Nasal cavity respiratory epithelium epithelial cell of viscerocranial mucosa (primary cell): Measurements from ENCODE around the gene ACADVL. TPM values are rescaled to one million over a fixed set of nuclear protein-coding genes. Genes with fewer than 3 reads are reported as not detected.

Source experiments
- total RNA-seq: library from RNA; depleted of rRNA; stranded (reverse); fragments of >200 nt; gene quantifications from 2 replicates; pipeline ENCODE4 v1.2.3, GENCODE V29; 2014

Gene ACADVL
- total RNA-seq, result 172 and 221 TPM in 2 replicates

DNA sequence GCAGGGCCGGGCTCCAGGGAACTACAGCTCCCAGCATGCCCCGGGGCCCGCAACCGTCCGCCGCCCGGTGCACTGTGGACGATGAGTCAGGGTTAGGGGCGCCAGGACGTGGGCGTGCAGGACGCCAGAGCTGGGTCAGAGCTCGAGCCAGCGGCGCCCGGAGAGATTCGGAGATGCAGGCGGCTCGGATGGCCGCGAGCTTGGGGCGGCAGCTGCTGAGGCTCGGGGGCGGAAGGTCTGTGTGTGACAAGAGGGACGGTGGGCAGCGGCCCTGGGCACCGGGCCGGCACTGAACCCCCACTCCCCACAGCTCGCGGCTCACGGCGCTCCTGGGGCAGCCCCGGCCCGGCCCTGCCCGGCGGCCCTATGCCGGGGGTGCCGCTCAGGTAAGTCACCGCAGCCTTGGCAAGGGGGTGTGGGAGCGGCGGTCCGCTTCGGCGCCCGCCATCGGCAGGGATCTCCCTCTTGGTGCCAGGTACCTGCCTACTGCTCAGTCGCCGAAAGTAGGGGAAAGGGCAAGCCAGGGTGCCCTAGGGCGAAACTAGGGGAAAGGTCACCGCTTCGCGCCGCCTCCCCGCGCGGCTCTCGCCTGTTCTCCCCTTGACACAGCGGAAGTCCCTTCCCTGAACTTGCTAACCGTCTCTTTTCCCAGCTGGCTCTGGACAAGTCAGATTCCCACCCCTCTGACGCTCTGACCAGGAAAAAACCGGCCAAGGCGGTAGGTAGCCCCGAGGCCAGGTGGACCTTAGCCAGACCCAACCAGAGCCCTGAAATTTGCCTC, at the start of gene ACADVL, which contains the start of gene DLG4:
ACADVL (plus strand) TSS at position 127 of the 781 bp plus-strand sequence; CDS start at position 174, 47 bp downstream.
DLG4 (minus strand) TSS at position 25 of the 781 bp plus-strand sequence.

DNA sequence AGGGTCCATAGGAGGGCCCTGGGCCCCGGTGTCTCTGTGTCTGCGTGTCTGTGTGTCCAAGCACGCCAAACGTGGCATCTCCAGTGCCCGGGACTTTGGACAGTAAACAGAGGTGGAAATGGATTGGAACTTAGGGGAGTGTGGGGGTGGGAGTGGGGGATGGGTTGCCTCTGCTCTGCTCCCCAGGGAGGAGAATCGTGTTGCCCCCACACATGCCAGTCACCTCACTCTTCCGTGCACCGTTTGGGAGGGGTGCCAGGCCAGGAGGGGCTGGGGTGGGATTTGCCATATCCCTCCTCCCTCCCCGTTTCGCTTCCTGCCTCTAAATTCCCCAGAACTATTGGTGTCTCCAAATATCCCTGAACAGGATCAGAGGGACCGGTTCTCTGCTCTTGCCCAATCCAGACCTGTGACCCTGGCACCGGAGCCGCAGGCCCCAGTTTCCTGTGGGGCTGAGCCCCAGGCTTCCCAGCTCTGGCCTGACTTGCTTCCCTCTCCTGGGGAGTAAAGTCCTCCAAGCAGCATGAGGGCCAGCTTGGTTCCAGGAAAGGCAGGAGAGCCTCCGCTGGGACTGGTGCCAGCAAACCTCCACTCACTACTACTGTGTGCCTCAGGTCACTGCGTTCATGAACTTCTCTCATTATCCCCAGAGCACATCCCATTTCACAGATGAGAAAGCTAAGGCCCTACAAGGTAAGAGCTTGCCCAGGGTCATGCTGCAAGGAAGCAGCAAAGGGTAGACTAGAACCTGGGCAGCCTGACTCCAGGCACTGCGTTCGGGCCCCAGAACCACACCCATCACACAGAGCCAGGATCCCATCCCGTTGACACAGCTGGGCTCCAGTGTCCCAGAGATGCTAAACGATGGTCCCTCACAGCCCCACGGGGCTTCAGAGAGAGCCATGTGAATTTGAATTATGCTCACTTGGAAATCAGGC, 40.2 kb upstream of the ACADVL start, which contains the start of gene ASGR1:
ASGR1 (minus strand) TSS at position 54 of the 938 bp plus-strand sequence. CDS start 807 bp downstream, outside the sequence.

DNA sequence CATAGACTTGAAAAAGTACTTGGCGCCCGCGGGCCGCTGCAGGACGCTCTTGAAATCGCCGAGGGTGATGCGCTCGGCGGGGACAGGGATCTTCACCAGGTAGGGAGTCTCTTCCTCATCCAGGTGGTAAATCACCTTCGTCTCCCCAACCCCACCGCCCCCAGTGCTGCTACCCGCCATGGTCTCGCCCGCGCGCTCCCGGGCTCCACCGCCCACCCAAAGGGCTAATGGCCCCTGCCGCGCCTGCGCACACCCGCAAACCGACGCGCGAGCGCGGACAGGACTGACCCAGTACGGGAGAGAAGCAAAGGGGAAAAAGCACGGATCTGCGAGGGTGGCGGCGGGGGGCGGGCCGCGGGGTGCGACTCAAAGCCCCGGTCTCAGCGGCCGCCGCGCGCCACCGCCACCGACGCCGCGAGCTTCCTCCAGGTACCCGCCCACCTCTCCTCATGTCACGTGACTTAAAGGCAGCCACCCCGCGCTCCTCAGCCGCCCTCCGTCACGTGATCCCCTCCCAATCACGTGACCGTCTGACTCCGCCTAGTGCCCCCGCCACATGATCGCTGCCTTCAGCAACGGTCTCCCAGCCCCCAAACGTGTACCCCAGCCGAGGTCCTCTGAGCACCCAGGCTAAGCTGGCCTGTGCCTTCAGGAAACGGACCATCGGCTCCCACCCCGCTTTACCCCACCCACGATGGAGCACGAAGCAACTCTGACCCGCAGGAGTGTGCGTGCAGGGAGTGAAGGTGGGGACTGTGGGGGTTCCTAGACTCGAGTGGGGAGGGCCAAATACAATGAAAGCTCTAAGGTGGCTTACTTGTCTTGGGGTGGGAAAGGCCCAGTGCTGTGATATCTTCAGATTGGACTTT, 14.6 kb downstream of the ACADVL start, which contains the start of gene DVL2:
DVL2 (minus strand) TSS at position 435 of the 869 bp plus-strand sequence; CDS start at position 180, 255 bp downstream.

DNA sequence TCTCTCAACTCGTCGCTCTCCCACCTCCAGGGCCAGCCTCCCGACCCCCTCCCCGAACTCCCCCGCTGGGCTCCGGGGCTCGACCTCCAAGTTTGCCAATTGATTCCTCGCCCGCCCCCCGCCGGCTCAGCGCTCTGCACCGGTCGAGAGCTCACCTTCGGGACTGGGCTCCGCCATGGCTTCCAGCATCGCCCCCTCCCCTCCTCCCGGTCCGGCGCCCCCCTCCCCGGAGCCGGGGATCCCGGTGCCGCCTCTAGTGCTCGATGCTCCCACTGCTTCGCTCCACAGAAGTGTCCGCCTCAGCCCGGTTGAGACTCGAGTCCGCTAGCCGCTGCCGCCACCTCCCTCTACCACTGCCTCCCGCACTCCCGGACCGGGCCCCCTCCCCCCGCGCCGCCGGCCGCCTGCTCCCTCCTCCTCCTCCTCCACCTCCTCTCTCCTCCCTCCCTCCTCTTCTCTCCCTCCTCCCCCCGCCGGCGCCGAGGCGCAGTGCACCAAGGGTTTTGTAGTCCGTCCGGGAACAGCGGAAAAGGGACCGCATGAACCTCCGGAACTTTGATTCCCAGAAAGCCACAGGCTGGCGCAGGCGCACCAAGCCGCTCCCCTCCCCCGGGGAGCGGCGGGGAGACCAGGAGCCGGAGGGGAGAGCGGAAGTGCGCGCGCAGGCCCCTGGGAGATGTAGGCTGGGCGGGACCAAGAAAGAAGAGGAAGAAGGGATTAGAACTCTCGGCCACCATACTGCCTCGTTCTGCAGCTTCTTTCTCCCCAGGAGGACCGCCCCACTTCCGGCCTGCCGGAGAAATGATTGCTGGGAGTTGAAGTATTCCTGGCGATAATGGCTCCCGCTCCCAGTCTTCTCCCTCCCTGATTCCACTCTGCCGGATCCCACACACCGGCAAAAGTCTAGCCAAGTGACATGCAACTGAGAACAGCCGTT, 19.6 kb downstream of the ACADVL start, which contains the start of gene PHF23:
PHF23 (minus strand) TSS at position 367 of the 937 bp plus-strand sequence; CDS start at position 189, 178 bp downstream.

DNA sequence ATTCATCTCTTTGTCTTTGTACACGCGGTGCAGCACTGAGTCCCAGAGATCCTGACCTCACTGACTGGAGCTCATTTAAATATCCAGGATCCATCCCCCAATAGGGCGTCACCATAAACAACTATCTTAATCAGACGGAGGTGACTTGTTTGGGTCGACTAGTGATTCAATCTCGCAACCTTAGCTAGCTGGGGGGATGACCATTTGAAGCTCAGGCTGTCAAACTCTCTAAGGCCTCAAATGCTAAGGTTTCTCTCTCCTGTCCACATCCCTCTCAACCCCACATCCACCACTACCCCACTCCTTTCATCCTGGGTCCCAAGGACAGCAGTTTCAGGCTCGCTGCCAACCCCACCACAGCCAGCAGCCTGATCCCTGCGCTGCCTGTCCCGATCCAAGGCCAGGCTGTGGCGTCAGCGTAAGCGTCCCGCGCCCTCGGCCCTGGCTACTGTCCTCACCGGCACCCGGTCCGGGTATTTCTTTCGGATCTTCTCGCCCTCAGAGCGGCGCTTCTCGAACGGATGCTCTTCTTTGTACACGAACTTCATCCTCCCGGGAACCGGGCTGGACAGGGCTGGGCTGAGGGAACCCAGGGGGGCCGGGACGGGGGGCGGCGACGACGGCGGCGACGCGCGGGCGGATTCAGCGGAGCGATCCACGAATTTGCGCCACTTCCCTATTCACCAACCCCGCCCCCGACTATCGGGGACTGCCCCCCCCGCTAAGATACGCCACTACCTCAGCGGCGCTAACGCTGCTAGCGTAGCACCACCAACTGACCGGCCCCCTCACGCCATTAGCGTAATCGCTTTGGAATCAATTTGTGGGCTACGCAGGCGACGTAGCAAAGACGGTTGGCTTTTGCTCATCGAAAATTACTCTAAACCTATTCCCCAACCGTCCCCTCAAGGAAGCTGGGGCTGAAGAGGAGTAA, 22.3 kb downstream of the ACADVL start, which contains the start of gene GABARAP:
GABARAP (minus strand) TSS at position 667 of the 934 bp plus-strand sequence; CDS start at position 548, 119 bp downstream.

DNA sequence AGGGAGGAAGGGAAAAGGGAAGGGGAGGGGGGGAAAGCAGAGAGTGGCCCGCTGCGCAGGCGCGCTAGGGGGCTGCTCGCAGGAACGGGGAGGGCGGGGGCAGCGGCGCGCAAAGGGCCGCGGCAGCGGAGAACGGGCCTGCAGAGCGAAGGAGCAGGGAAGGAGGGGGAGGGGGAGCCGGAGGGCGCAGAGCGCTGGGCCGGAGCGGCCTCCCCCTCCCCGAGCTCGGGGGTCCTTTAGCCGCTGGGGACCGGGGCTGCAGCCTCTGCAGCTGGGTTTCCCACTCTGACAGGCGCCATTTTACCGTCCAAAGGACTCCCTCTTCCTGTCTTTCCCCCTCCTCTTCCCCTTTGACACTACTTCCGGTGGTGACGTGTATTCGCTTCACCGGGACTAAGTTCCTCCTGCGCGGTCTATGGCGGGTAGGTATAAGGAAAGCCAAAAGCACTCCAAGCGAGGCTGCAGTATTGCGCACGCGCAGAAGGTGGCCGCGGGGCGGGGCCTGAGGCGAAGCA, 32.0 kb downstream of the ACADVL start, which contains the start of gene CTDNEP1:
CTDNEP1 (minus strand) TSS at position 74 of the 515 bp plus-strand sequence. CDS start 438 bp downstream, outside the sequence.

DNA sequence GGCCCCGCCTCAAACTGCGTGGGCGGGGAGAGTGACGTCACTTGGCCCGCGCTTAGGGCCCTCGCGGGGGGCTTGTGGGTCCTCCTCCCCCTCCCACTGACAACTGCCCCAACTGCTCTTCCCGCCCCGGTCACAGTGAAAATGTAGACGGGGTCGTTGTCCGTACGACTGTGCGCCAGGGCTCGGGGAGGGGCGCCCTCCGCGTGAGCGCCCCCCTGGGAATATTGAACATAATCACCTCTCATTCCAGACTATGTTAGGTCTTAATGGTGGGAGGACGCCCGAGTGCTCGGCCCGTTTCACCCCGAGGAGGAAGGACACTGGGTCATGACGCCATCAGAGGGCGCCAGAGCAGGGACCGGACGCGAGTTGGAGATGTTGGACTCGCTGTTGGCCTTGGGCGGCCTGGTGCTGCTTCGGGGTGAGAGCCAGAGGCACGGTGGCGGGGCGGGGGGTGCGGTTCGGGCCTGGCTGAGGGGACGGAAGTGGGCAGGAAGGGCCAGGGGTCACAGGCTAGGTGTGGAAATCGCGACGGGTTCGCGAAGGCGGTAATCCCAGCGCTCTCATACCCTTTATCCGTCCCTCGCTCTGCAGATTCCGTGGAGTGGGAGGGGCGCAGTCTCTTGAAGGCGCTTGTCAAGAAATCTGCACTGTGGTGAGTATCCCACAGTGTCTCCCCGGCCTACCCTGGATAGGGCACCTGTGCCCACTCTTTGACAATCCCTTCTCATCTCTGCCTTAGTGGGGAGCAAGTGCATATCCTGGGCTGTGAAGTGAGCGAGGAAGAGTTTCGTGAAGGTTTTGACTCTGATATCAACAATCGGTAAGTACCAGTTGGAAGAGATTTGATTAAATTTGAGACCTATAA, 32.7 kb downstream of the ACADVL start, which contains the start of gene ELP5:
ELP5 (plus strand) TSS at position 40 of the 868 bp plus-strand sequence; CDS start at position 376, 336 bp downstream.

DNA sequence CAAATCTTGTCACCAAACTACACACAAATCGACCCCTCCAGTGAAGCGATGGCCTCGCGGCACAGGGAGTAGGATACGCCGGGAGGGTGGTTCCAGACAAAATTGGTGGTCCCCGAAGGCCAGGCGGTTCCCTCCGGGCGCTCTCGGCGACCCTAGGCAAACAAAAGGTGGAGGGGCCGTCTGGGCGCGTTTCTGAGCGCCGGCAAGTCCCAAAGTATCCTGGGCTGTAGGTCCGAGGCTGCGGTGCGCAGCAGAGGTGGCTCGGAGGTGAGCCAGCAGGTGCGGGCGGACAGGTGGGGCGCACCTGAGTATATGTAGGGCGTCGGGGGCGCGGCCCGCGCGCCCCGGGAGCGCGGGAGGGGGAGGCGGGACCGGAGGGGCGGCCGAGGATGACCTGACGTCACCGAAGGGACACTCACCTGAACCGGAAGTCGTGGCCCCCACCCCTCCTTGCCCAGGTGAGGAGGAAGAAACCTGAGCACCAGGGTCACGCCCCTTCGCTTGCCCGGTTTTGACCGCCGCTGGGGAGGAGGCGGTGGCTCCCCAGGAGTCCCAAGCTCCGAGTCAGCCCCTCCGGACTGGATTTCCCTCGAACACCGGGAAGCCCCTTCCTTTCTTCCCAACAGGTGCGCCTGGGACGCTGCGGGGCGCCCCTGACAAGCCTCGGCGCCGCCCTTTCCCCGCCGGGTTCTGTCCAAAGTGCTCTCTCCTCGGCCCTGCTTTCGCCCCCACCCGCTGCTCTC, 42.6 kb downstream of the ACADVL start, which contains the start of gene CLDN7:
CLDN7 (minus strand) TSS at position 287 of the 743 bp plus-strand sequence. CDS start 435 bp downstream, outside the sequence.

Other genes with a start within 250 kb of the ACADVL start
- under 0.01 and 0.14 TPM in 2 replicates for gene ALOX12, start 223.9 kb upstream of the ACADVL start, total RNA-seq
- 15.7 and 46.3 TPM in 2 replicates for gene RNASEK, start 207.3 kb upstream of the ACADVL start, total RNA-seq
- gene BCL6B, start 196.9 kb upstream of the ACADVL start, total RNA-seq, result not detected in 2 replicates
- 1.4 and 3.0 TPM in 2 replicates for gene SLC16A13, start 183.9 kb upstream of the ACADVL start, total RNA-seq
- 0.07 TPM in 1 of 2 replicates, not detected in the other for gene SLC16A11, start 175.8 kb upstream of the ACADVL start, total RNA-seq
- gene CLEC10A, start 139.7 kb upstream of the ACADVL start, total RNA-seq, result not detected in 2 replicates
- not detected in 2 replicates for gene ASGR2, start 105.1 kb upstream of the ACADVL start, total RNA-seq
- gene ASGR1, start 40.6 kb upstream of the ACADVL start, total RNA-seq, result 0.07 TPM in 1 of 2 replicates, not detected in the other
- 1.0 and 9.3 TPM in 2 replicates for gene DLG4, start 102 bp upstream of the ACADVL start, total RNA-seq
- 62.4 and 66.6 TPM in 2 replicates for gene DVL2, start 14.6 kb downstream of the ACADVL start, total RNA-seq
- gene PHF23, start 19.5 kb downstream of the ACADVL start, total RNA-seq, result 27.0 and 32.2 TPM in 2 replicates
- gene GABARAP, start 22.5 kb downstream of the ACADVL start, total RNA-seq, result 57.8 and 81.4 TPM in 2 replicates
- 26.3 and 49.0 TPM in 2 replicates for gene CTDNEP1, start 31.8 kb downstream of the ACADVL start, total RNA-seq
- gene ELP5, start 32.3 kb downstream of the ACADVL start, total RNA-seq, result 11.0 and 16.7 TPM in 2 replicates
- 453 and 573 TPM in 2 replicates for gene CLDN7, start 42.5 kb downstream of the ACADVL start, total RNA-seq
- gene SLC2A4, start 61.8 kb downstream of the ACADVL start, total RNA-seq, result under 0.01 and 0.14 TPM in 2 replicates
- 0.34 and 1.1 TPM in 2 replicates for gene YBX2, start 74.7 kb downstream of the ACADVL start, total RNA-seq
- 435 and 611 TPM in 2 replicates for gene EIF5A, start 87.7 kb downstream of the ACADVL start, total RNA-seq
- 29.4 and 30.4 TPM in 2 replicates for gene GPS2, start 95.4 kb downstream of the ACADVL start, total RNA-seq
- gene NEURL4, start 109.4 kb downstream of the ACADVL start, total RNA-seq, result 15.7 and 22.5 TPM in 2 replicates
- gene ACAP1, start 116.6 kb downstream of the ACADVL start, total RNA-seq, result 0.34 and 0.71 TPM in 2 replicates
- gene KCTD11, start 132.2 kb downstream of the ACADVL start, total RNA-seq, result 7.2 and 21.0 TPM in 2 replicates
- not detected in 2 replicates for gene TMEM95, start 135.2 kb downstream of the ACADVL start, total RNA-seq
- gene TNK1, start 161.2 kb downstream of the ACADVL start, total RNA-seq, result 5.8 and 10.6 TPM in 2 replicates
- gene PLSCR3, start 174.6 kb downstream of the ACADVL start, total RNA-seq, result 12.6 and 28.2 TPM in 2 replicates
- gene TMEM256, start 184.2 kb downstream of the ACADVL start, total RNA-seq, result 26.6 and 88.9 TPM in 2 replicates
- 1.4 and 6.1 TPM in 2 replicates for gene NLGN2, start 187.9 kb downstream of the ACADVL start, total RNA-seq
- gene SPEM1, start 200.4 kb downstream of the ACADVL start, total RNA-seq, result not detected in 2 replicates
- not detected in 2 replicates for gene SPEM2, start 205.7 kb downstream of the ACADVL start, total RNA-seq
- not detected in 2 replicates for gene SPEM3, start 208.9 kb downstream of the ACADVL start, total RNA-seq
- gene TMEM102, start 215.5 kb downstream of the ACADVL start, total RNA-seq, result 10.3 and 10.7 TPM in 2 replicates
- gene FGF11, start 219.6 kb downstream of the ACADVL start, total RNA-seq, result 19.1 and 44.3 TPM in 2 replicates
- gene CHRNB1, start 225.1 kb downstream of the ACADVL start, total RNA-seq, result 7.6 and 14.7 TPM in 2 replicates